Osteocyte (in vitro differentiated cells): ENCODE measurements around the gene MAP9. TPM values are rescaled to one million over a fixed set of nuclear protein-coding genes. Genes with fewer than 3 reads are reported as not detected.

Experiments
- total RNA-seq: library from RNA; stranded (reverse); gene quantifications from 2 replicates; pipeline ENCODE4 v1.2.1, GENCODE V29; 2021

The MAP9 gene
- total RNA-seq, 1 donor from 2014 or later, result 15.8 TPM

Other genes with a start within 250 kb of the MAP9 start
- not detected in 2 replicates for gene NPY2R, start 168.3 kb downstream of the MAP9 start, total RNA-seq